SK-N-SH (cell line): Measurements from ENCODE around the gene CYB5D1.

Experiments
- CTCF ChIP-seq: fragments of 200-600 bp; sonication (generic); IDR thresholded peaks from 2 replicates; pipeline ENCODE4 v1.6.1; 2017; ENCODE audit warnings: antibody characterized with exemption, mild to moderate bottlenecking, moderate library complexity
- MAX ChIP-seq: IDR thresholded peaks from 2 replicates; pipeline ENCODE4 v1.4.0; 2012; ENCODE audit warnings: low read depth
- POLR2AphosphoS5 ChIP-seq: IDR thresholded peaks from 2 replicates; pipeline ENCODE4 v1.6.1; 2012; ENCODE audit warnings: low read depth, low read length
- RCOR1 ChIP-seq: fragments of 150-350 bp; IDR thresholded peaks from 2 replicates; pipeline ENCODE4 v1.6.1; 2017; ENCODE audit warnings: antibody characterized with exemption, low read length
- RXRA ChIP-seq: IDR thresholded peaks from 2 replicates; pipeline ENCODE4 v1.4.0; 2012; ENCODE audit warnings: low read depth, mild to moderate bottlenecking, borderline replicate concordance

DNA sequence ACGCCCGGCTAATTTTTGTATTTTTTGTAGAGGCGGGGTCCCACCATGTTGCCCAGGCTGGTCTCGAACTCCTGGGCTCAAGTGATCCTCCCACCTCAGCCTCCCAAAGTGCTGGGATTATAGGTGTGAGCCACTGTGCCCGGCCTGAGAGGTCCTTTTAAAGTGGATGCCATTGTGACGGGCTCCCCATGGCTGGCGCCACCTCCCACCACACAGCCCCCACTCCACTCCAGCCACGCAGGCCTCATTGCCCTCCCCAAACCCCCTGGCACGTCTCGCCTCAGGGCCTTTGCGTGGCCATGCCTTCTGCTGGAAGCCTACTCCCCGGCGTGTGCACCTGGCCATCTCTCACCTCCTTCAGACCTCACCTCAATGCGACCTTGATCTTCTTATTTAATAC, 35.7 kb upstream of the CYB5D1 start:
- TF ChIP-seq CTCF (no peak), RXRA (no peak), MAX (no peak), RCOR1 (no peak), POLR2AphosphoS5 (no peak)
